ENCODE data around the gene IMMP2L. TPM values are rescaled to one million over a fixed set of nuclear protein-coding genes. Genes with fewer than 3 reads are reported as not detected.

The IMMP2L gene
- total RNA-seq, 1 experiment from 2014 or later = 17.2 TPM

DNA sequence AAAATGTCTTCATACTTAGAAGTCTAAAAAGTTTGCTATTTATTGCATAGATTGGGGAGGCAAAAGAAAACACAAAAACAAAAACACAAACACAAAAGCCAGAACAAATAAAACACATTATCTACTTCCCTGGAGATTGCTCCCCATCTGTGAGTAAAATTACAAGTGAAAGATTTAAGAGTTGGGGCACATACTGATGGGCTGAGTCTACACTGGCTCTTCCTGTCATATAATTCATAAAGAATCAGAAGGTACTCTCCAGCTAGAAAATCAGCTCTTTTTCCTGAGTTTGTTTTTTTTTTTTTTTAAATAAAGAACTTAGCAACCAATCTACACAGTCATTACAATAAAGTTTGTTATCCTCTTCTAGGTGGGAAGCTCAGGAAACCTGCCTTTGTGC, 663.8 kb downstream of the IMMP2L start:
- Histone ChIP-seq H3K9me2 (replicated peaks; ENCODE audit: insufficient read depth, low read length) (no peaks in the 10 kb centered on the region), H3K4me1 (ENCODE audit: low read length) (no peaks in the 10 kb centered on the region), H3K27me3 (ENCODE audit: low read length) (no peaks in the 10 kb centered on the region), H3K36me3 (ENCODE audit: insufficient read depth, low read length) (no peaks in the 10 kb centered on the region), H4K20me1 (ENCODE audit: insufficient read depth, low read depth, low read length) (no peaks in the 10 kb centered on the region), H3K79me2 (ENCODE audit: low read length) (no peaks in the 10 kb centered on the region), H3K27ac (ENCODE audit: low read length) (no peak overlapping the region), H3K9ac (ENCODE audit: low read length) (no peak overlapping the region), H3K4me2 (ENCODE audit: low read depth, low read length, poor library complexity, severe bottlenecking) (no peak overlapping the region), H3K4me3 (ENCODE audit: low read length) (no peak overlapping the region), H2AFZ (ENCODE audit: low read length) (no peak overlapping the region), H3K9me3 (ENCODE audit: low read length) (peaks cover 33% of the 10 kb centered on the region)
- DNase-seq = no peak

DNA sequence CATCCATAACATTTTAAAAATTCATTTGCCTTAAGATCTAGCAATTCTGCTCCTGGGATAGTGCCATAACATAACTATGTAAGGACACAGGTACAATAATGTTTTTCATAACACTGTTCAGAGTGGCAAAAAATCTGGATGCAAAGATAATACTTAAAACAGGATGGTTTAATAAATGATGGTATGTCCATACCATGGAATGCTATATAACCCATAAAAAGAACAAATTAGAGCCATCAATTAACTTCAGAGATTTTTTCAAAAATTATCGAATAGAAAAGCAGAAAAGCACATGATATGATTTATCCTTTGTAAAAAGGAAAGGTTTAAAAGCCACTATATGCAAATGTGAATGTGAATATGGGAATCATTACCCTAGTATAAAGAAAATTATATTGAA, 664.8 kb downstream of the IMMP2L start:
- H3K27ac ChIP-seq (ENCODE audit: low read length) = no peak overlapping the region

DNA sequence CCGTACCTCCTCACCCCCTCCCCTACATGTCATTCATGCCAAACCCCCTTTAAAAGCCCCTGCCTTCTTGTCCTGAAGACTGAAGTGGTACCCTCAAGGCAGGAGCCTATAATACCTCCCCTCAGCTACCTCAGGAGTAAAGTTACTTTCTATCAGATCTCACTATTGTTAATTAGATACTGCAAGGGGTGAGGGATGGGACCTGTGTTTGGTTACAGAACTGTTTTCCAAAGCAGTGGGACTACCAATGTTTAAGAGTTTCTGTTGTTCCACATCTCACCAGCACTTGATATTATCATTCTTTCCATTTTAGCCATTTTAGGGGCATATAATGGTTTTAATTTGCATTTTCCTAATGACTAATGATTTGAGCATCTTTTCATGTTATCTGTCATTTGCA, 668.2 kb downstream of the IMMP2L start:
- Histone ChIP-seq H3K36me3 (ENCODE audit: insufficient read depth, low read length) (no peaks in the 10 kb centered on the region), H3K9ac (ENCODE audit: low read length) (no peak overlapping the region), H3K27me3 (ENCODE audit: low read length) (no peaks in the 10 kb centered on the region), H3K4me1 (ENCODE audit: low read length) (no peaks in the 10 kb centered on the region), H4K20me1 (ENCODE audit: insufficient read depth, low read depth, low read length) (no peaks in the 10 kb centered on the region), H3K9me3 (ENCODE audit: low read length) (peaks cover 23% of the 10 kb centered on the region), H3K27ac (ENCODE audit: low read length) (no peak overlapping the region), H3K9me2 (replicated peaks; ENCODE audit: insufficient read depth, low read length) (no peaks in the 10 kb centered on the region), H3K4me2 (ENCODE audit: low read depth, low read length, poor library complexity, severe bottlenecking) (no peak overlapping the region), H2AFZ (ENCODE audit: low read length) (no peak overlapping the region), H3K4me3 (ENCODE audit: low read length) (no peak overlapping the region), H3K79me2 (ENCODE audit: low read length) (no peaks in the 10 kb centered on the region)
- no peak for DNase-seq

More for the DNA sequence above, 664.8 kb downstream of the IMMP2L start:
- Histone ChIP-seq H3K9me2 (replicated peaks; ENCODE audit: insufficient read depth, low read length) (no peaks in the 10 kb centered on the region), H3K4me1 (ENCODE audit: low read length) (no peaks in the 10 kb centered on the region), H3K9ac (ENCODE audit: low read length) (no peak overlapping the region), H3K36me3 (ENCODE audit: insufficient read depth, low read length) (no peaks in the 10 kb centered on the region), H3K4me2 (ENCODE audit: low read depth, low read length, poor library complexity, severe bottlenecking) (no peak overlapping the region), H3K79me2 (ENCODE audit: low read length) (no peaks in the 10 kb centered on the region), H3K27me3 (ENCODE audit: low read length) (no peaks in the 10 kb centered on the region), H3K9me3 (ENCODE audit: low read length) (peaks cover 27% of the 10 kb centered on the region), H3K4me3 (ENCODE audit: low read length) (no peak overlapping the region), H2AFZ (ENCODE audit: low read length) (no peak overlapping the region), H4K20me1 (ENCODE audit: insufficient read depth, low read depth, low read length) (no peaks in the 10 kb centered on the region)
- no peak for DNase-seq

DNA sequence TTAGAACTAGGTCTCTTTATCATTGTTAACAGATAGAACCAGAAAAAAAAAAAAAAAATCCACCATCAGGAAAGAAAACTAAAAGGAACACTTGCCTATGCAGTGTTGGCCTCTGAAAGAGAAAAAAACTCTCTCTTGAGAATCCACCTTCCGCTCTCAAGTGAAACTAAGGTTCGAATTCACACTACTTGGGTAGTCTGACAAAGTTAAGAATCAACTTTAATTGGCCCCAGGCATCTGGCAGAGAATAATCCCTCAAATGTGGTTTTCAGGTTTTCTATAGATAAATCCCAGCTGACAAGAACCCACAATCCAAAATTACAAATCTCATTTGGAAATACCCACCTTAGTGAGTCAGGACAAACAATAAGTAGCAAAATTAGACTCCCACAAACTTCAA, 671.1 kb downstream of the IMMP2L start:
- no peaks in the 10 kb centered on the region for H4K20me1 ChIP-seq (ENCODE audit: insufficient read depth, low read depth, low read length)

DNA sequence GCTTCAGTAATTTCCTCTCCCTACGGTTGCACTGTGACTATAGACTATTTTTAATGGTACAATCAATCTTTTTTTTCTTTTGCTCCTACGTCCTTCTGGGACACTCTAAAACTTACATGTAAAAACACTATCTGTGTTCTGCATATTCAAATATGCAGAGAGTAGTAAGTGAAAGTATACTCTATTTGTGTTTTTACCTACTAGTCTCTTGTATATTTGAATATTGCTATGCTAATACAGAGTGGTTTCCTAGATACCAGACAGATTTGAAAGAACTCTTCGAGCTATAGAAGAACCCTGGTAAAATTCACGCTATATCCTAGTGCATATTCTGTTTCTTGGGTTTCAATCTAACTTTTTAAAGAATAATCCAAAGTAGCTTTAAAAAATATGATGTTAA, 672.2 kb downstream of the IMMP2L start:
- H4K20me1 ChIP-seq (ENCODE audit: insufficient read depth, low read depth, low read length) = no peaks in the 10 kb centered on the region
- peaks cover 14% of the 10 kb centered on the region; the same call in 1 of the 2 replicates for H3K9me3 ChIP-seq (ENCODE audit: low read length)
- no peak overlapping the region for H3K9ac ChIP-seq (ENCODE audit: low read length)
- no peak overlapping the region for H3K27ac ChIP-seq (ENCODE audit: low read length)
- no peaks in the 10 kb centered on the region for H3K4me1 ChIP-seq (ENCODE audit: low read length)
- H3K36me3 ChIP-seq (ENCODE audit: insufficient read depth, low read length) = no peaks in the 10 kb centered on the region
- no peak for DNase-seq
- H3K9me2 ChIP-seq (replicated peaks; ENCODE audit: insufficient read depth, low read length) = no peaks in the 10 kb centered on the region
- no peak overlapping the region for H3K4me3 ChIP-seq (ENCODE audit: low read length)
- H3K79me2 ChIP-seq (ENCODE audit: low read length) = no peaks in the 10 kb centered on the region
- no peaks in the 10 kb centered on the region for H3K27me3 ChIP-seq (ENCODE audit: low read length)
- H3K4me2 ChIP-seq (ENCODE audit: low read depth, low read length, poor library complexity, severe bottlenecking) = no peak overlapping the region
- no peak overlapping the region for H2AFZ ChIP-seq (ENCODE audit: low read length)

More for the DNA sequence above, 671.1 kb downstream of the IMMP2L start:
- Histone ChIP-seq H3K79me2 (ENCODE audit: low read length) (no peaks in the 10 kb centered on the region), H2AFZ (ENCODE audit: low read length) (no peak overlapping the region), H3K4me1 (ENCODE audit: low read length) (no peaks in the 10 kb centered on the region), H3K27me3 (ENCODE audit: low read length) (no peaks in the 10 kb centered on the region), H3K36me3 (ENCODE audit: insufficient read depth, low read length) (no peaks in the 10 kb centered on the region), H3K9me3 (ENCODE audit: low read length) (peaks cover 15% of the 10 kb centered on the region; the same call in 1 of the 2 replicates), H3K27ac (ENCODE audit: low read length) (no peak overlapping the region), H3K9me2 (replicated peaks; ENCODE audit: insufficient read depth, low read length) (no peaks in the 10 kb centered on the region), H3K4me2 (ENCODE audit: low read depth, low read length, poor library complexity, severe bottlenecking) (no peak overlapping the region), H3K4me3 (ENCODE audit: low read length) (no peak overlapping the region), H3K9ac (ENCODE audit: low read length) (no peak overlapping the region)
- no peak for DNase-seq

DNA sequence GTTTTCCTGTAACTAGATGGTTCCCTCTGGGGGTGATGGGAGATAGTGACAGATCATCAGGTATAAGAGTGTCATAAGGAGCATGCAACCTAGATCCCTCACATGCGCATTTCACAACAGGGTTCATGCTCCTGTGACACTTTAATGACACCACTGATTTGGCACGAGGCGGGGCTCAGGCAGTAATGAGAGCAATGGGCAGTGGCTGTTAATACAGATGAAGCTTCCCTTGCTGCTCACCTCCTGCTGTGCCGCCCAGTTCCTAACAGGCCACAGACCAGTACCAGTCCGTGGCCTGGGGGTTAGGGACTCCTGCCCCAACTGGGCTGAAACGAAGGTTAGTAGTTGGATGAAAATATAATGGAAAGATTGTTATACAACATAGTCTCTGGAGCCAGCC, 673.0 kb downstream of the IMMP2L start:
- Histone ChIP-seq H3K4me3 (ENCODE audit: low read length) (no peak overlapping the region), H3K4me2 (ENCODE audit: low read depth, low read length, poor library complexity, severe bottlenecking) (no peak overlapping the region), H3K79me2 (ENCODE audit: low read length) (no peaks in the 10 kb centered on the region), H3K9me3 (ENCODE audit: low read length) (peaks cover 16% of the 10 kb centered on the region; the same call in 1 of the 2 replicates), H2AFZ (ENCODE audit: low read length) (no peak overlapping the region), H3K9me2 (replicated peaks; ENCODE audit: insufficient read depth, low read length) (no peaks in the 10 kb centered on the region), H3K36me3 (ENCODE audit: insufficient read depth, low read length) (no peaks in the 10 kb centered on the region), H4K20me1 (ENCODE audit: insufficient read depth, low read depth, low read length) (no peaks in the 10 kb centered on the region), H3K27ac (ENCODE audit: low read length) (no peak overlapping the region), H3K27me3 (ENCODE audit: low read length) (no peaks in the 10 kb centered on the region), H3K4me1 (ENCODE audit: low read length) (no peaks in the 10 kb centered on the region), H3K9ac (ENCODE audit: low read length) (no peak overlapping the region)
- DNase-seq = no peak

DNA sequence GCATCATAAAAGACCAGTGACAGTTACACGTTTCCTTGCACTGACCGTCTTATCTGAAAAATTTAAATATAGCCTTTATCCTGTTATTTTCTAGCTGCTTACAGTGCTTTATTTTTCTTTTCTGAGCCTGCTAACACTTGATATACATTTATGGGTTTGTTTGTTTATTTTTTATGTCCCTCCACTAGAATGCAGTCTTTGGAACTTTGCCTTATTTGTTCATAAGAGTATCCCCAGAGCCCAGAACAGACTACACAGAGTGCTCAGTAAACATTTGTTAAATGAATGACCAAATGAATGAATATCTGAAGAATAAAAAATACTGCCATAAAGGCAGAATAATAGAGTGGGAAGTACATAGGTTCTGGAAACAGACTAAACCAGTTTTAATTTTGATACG, 673.7 kb downstream of the IMMP2L start:
- no peak overlapping the region for H2AFZ ChIP-seq (ENCODE audit: low read length)
- peaks cover 12% of the 10 kb centered on the region; the same call in 1 of the 2 replicates for H3K9me3 ChIP-seq (ENCODE audit: low read length)
- H3K9ac ChIP-seq (ENCODE audit: low read length) = no peak overlapping the region
- H3K4me3 ChIP-seq (ENCODE audit: low read length) = no peak overlapping the region
- no peak overlapping the region for H3K4me2 ChIP-seq (ENCODE audit: low read depth, low read length, poor library complexity, severe bottlenecking)
- no peak for DNase-seq
- H3K36me3 ChIP-seq (ENCODE audit: insufficient read depth, low read length) = no peaks in the 10 kb centered on the region
- no peaks in the 10 kb centered on the region for H3K9me2 ChIP-seq (replicated peaks; ENCODE audit: insufficient read depth, low read length)
- H4K20me1 ChIP-seq (ENCODE audit: insufficient read depth, low read depth, low read length) = no peaks in the 10 kb centered on the region
- H3K4me1 ChIP-seq (ENCODE audit: low read length) = no peaks in the 10 kb centered on the region
- H3K27me3 ChIP-seq (ENCODE audit: low read length) = no peaks in the 10 kb centered on the region
- no peaks in the 10 kb centered on the region for H3K79me2 ChIP-seq (ENCODE audit: low read length)
- no peak overlapping the region for H3K27ac ChIP-seq (ENCODE audit: low read length)

DNA sequence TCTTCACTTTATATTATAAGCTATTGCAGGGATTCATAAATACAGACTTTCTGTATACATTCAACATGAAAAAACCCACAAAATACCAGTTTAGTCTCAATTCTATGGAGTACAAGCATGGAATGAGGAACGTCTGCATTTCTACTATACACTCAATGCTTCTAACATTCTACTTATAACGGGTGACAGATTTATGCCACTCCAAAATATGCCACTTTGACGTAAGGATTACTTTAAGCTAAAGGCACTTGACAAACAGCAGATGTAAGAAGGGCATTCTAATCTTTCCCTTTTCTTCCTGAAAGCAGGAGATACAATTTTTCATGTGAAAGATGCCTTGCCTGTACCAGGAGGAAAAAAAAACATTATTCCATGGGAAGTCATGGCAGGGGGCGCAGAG, 676.8 kb downstream of the IMMP2L start:
- Histone ChIP-seq H3K4me3 (ENCODE audit: low read length) (no peak overlapping the region), H2AFZ (ENCODE audit: low read length) (no peak overlapping the region), H4K20me1 (ENCODE audit: insufficient read depth, low read depth, low read length) (no peaks in the 10 kb centered on the region), H3K4me1 (ENCODE audit: low read length) (no peaks in the 10 kb centered on the region), H3K27ac (ENCODE audit: low read length) (no peak overlapping the region), H3K9ac (ENCODE audit: low read length) (no peak overlapping the region), H3K27me3 (ENCODE audit: low read length) (no peaks in the 10 kb centered on the region), H3K36me3 (ENCODE audit: insufficient read depth, low read length) (no peaks in the 10 kb centered on the region), H3K4me2 (ENCODE audit: low read depth, low read length, poor library complexity, severe bottlenecking) (no peak overlapping the region), H3K9me2 (replicated peaks; ENCODE audit: insufficient read depth, low read length) (no peaks in the 10 kb centered on the region), H3K9me3 (ENCODE audit: low read length) (peaks cover 12% of the 10 kb centered on the region; the same call in 1 of the 2 replicates), H3K79me2 (ENCODE audit: low read length) (no peaks in the 10 kb centered on the region)
- DNase-seq = no peak

DNA sequence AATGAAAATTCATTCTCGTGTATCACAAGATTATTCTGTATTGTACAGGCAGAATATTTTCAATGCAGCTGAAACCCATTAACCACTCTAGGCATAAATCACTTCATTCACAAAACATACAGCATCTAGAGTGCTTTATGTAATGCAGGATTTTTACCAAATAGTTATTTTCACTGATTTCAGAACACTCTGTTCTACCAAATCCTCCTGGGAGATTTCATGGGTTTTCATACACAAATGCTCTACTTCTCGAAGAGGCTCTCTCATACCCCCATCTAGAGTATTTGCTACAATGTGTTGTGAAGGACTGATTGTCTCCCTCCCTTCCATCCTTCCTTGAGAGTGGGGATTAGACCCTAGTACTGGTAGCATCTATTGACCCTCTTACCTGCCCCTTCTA, 680.6 kb downstream of the IMMP2L start:
- DNase-seq = no peak
- no peaks in the 10 kb centered on the region for H3K9me2 ChIP-seq (replicated peaks; ENCODE audit: insufficient read depth, low read length)
- no peak overlapping the region for H2AFZ ChIP-seq (ENCODE audit: low read length)
- no peaks in the 10 kb centered on the region for H3K4me1 ChIP-seq (ENCODE audit: low read length)
- no peak overlapping the region for H3K9ac ChIP-seq (ENCODE audit: low read length)
- H3K79me2 ChIP-seq (ENCODE audit: low read length) = no peaks in the 10 kb centered on the region
- H3K36me3 ChIP-seq (ENCODE audit: insufficient read depth, low read length) = no peaks in the 10 kb centered on the region
- H3K27me3 ChIP-seq (ENCODE audit: low read length) = no peaks in the 10 kb centered on the region
- H4K20me1 ChIP-seq (ENCODE audit: insufficient read depth, low read depth, low read length) = no peaks in the 10 kb centered on the region
- no peak overlapping the region for H3K4me2 ChIP-seq (ENCODE audit: low read depth, low read length, poor library complexity, severe bottlenecking)
- H3K27ac ChIP-seq (ENCODE audit: low read length) = no peak overlapping the region
- H3K4me3 ChIP-seq (ENCODE audit: low read length) = no peak overlapping the region
- H3K9me3 ChIP-seq (ENCODE audit: low read length) = peaks cover 18% of the 10 kb centered on the region

Data from Karpas-422 (cell line).